HG02588 (cell line): Measurements from ENCODE around the gene PROSER3.
A peak's percentile ranks its signal among the peaks of the same experiment; 100 is the strongest.

Experiments
- ATAC-seq: cut with Tn5 transposase; IDR thresholded peaks from one replicate; pipeline ENCODE4 v1.9.1; 2021; ENCODE audit warnings: mild to moderate bottlenecking, moderate library complexity; ENCODE audit not compliant: unreplicated experiment

Gene PROSER3

GRCh38 chr19:35775298-35776101 is 17.5 kb downstream of the PROSER3 start, which contains the start of gene ARHGAP33:
TSS of gene ARHGAP33 (plus strand) at chr19:35775564. CDS start at chr19:35775659, 95 bp downstream.
- peak; percentile 94 for ATAC-seq

GRCh38 chr19:35776102-35776788 is 18.3 kb downstream of the PROSER3 start:
- no peak for ATAC-seq

- no peak for ATAC-seq
These were observed 19.3 kb downstream of the PROSER3 start for GRCh38 chr19:35777086-35777841.

GRCh38 chr19:35777961-35778360 is 20.0 kb downstream of the PROSER3 start:
- no peak for ATAC-seq

- no peak for ATAC-seq
These were observed 21.1 kb downstream of the PROSER3 start for GRCh38 chr19:35779033-35779432.

DNA sequence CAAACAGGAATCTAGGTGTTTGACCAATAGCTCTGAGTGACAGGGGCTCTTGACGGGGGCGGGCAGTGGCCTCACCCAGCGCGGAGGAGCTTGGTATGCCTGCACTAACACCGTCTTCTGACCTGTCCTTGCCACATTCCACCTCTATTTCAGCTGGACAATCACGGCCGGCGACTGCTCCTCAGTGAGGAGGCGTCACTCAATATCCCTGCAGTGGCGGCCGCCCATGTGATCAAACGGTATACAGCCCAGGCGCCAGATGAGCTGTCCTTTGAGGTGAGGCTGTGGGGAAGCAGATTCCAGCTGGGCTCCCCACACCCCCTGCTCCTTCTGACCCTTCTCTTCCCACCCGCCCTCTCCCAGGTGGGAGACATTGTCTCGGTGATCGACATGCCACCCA is 22.1 kb downstream of the PROSER3 start:
- ATAC-seq, result no peak

GRCh38 chr19:35780717-35781116 is 22.7 kb downstream of the PROSER3 start:
- ATAC-seq, result no peak

GRCh38 chr19:35781650-35782049 is 23.7 kb downstream of the PROSER3 start:
- ATAC-seq, result no peak

GRCh38 chr19:35782589-35782988 is 24.6 kb downstream of the PROSER3 start:
- ATAC-seq, result no peak

DNA sequence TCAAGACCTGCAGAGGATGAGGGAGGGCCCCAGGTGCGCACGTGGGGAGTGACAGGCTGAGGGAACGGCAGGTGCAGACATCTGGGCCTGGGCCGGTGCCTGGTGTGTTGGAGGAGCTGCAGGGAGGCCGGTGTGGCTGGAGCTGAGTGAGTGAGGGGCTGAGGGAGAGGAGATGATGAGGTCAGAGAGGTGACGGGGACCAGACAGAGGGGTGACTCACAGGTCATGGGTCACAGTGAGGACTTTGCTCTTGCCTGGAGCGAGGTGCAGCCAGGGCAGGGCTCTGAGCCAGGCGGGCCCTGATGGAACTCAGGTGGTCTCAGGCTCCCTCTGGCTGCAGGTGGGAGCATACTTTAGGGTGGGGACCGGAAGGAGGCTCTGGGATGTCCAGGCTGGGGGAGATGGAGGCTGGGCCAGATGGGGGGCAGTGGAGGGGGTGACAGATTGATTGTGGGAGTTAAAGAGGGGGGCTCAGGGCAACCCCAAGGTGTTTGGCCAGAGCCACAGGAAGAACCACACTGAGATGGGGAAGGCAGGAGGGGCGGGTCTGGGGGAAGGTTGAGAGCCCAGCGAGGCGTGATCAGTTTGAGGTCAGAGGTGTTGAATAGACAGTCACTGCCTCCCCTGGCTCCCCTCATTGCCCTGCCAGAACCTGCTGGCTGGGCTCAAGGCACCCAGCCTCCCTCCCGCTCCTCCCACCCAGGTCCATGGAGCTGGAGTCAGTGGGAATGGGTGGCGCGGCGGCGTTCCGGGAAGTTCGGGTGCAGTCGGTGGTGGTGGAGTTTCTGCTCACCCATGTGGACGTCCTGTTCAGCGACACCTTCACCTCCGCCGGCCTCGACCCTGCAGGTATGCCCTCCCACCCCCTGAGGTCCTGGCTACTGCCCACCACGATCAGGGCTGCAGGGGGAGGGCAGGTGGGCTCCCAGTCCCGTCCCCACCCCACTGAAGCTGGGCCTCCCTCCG is 25.8 kb downstream of the PROSER3 start:
- no peak for ATAC-seq

- no peak for ATAC-seq
These were observed 26.7 kb downstream of the PROSER3 start for GRCh38 chr19:35784503-35785338.

DNA sequence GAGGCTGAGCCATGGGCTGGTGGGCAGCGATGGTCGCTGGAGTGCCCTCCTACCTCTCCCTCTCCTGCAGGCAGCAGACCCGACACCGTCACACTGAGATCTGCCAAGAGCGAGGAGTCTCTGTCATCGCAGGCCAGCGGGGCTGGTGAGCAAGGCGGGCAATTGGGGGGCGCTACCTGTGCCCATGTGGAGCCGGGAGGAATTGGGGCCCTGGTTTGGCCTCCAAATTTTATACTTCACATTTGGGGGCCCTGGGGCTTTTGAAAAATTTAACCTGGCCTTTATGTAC is 27.3 kb downstream of the PROSER3 start:
- no peak for ATAC-seq

- no peak for ATAC-seq
These were observed 28.6 kb downstream of the PROSER3 start for GRCh38 chr19:35786299-35787160.

DNA sequence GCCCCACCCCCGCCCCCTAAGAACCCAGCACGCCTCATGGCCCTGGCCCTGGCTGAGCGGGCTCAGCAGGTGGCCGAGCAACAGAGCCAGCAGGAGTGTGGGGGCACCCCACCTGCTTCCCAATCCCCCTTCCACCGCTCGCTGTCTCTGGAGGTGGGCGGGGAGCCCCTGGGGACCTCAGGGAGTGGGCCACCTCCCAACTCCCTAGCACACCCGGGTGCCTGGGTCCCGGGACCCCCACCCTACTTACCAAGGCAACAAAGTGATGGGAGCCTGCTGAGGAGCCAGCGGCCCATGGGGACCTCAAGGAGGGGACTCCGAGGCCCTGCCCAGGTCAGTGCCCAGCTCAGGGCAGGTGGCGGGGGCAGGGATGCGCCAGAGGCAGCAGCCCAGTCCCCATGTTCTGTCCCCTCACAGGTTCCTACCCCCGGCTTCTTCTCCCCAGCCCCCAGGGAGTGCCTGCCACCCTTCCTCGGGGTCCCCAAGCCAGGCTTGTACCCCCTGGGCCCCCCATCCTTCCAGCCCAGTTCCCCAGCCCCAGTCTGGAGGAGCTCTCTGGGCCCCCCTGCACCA is 29.3 kb downstream of the PROSER3 start:
- ATAC-seq, result no peak

DNA sequence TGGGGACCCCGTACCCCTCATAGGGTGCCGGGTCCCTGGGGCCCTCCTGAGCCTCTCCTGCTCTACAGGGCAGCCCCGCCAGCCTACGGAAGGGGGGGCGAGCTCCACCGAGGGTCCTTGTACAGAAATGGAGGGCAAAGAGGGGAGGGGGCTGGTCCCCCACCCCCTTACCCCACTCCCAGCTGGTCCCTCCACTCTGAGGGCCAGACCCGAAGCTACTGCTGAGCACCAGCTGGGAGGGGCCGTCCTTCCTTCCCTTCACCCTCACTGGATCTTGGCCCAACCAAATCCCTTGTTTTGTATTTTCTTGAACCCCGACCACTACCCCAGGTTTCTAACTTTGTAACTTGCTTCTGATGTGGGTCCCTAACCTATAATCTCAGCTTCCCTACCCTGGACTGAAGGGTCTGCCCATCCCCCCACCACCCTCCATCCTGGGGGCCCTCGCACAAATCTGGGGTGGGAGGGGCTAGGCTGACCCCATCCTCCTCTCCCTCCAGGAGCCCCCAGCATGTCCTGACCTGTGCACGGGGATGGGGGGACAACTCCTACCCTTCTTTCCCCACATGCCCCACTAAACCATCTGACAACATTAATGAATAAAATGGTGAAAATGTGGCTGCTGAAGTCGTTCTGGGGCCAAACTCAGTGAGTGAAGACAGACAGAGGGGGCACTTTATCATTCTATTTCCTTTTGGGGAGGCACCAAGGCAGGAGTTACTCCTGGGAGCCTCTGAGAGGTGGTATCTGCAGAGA is 30.4 kb downstream of the PROSER3 start:
- ATAC-seq, result no peak

DNA sequence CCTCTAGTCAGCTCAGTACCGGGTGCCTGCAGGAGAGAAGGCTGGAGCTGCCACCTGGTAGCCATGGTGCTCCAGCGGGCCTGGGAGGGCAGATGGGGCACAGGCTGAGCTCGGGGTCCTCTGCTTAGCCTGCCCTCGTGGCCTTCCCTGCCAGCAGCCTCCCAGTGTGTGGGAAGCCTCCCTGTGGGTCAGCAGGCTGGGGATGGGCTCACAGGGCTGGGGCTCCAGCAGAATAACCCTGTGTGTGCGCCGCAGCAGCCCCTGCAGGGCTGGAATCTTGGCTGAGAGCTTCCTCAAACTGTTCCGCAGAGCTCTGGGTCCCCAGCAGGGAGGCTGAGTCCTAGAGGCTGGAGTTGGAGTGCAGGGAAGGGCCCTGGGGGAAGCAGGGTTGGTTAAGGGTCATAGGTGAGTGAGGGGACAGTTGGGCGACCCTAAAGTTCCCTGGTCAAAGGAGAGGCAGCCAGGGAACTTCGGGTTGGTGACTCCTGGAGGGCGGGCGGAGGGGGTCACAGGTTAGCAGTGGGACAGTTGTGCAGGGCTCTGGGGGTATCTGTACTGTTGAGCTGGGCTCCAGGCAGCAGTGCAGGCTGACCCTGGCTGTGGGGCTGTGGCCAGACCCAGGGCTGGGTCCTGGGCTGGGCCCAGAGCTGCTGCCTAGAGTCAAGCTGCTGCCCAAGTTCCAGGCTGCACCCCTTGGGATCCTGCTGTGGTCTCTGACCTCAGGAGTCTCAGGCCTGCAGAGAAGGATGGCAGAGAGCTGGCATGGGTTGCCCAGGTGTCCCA is 31.4 kb downstream of the PROSER3 start:
- no peak for ATAC-seq
